T follicular helper cell (primary cell): ENCODE measurements around the gene GOLGA8B.
"Not testable (repeated sequence)": the region's sequence is repeated elsewhere in the genome, so short reads cannot be mapped to it uniquely, and the experiment has no call there.

ENCODE experiments used
- DNase-seq: peaks from one replicate; pipeline ENCODE4 v3.0.0-alpha.2; 2020; ENCODE audit warnings: low read depth

GOLGA8B gene

DNA sequence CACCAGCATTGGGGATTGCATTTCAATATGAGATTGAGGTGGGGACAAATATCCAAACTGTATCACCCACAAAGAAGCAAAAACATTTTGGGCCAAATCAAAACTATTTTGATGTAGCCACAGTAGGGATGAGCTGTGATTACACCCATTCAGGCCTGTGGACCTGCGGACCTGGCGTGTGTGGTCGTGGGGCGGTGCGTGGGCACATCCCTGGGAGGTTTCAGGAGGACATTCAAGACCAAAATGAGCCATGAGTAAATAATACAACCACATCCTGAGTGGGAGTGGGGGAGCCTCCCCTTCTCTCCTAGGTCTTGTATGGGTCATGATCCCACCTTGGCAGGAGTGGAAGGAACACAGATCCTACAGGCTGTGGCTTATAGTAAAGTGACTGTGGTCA lies 23.7 kb downstream of the GOLGA8B start:
- DNase-seq, result not testable (repeated sequence)

DNA sequence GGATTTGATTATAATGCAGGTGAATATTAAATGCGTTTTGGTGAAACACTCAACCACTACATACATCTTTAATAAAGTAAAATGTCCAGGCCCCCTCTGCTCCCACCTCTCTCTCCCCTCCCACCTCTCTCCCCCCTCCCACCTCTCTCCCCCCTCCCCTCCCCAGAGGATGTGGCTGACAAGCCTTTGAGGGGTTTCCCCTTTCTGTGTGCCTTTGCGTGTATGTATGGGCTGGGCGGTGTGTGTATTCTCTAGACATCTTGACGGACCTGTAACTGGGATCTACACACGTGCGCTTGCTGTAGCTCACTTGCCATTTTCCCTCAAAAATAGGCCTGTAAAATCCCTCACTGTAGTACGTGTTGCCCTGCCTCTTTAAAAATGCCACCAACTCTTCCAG lies 28.3 kb downstream of the GOLGA8B start:
- DNase-seq, result not testable (repeated sequence)

DNA sequence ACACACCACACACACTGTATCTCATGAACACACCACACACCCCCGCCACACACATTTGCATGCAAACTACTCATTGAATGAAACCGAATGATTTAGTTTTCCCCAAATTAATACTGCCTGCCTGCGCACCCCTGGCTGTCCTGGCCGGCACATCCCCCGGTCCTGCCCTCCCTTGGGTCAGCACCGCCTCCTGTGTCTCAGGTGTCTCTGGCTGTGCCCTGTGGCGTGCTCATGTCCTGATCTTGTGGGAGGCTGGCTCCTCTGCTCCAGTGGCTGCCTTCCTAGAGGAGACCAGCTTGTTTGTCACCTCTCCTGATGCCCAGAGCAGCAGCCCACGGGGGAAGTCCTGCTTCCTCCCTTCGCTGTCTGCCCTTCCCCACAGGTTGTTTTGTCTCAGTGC lies 28.7 kb downstream of the GOLGA8B start:
- DNase-seq, result not testable (repeated sequence)

DNA sequence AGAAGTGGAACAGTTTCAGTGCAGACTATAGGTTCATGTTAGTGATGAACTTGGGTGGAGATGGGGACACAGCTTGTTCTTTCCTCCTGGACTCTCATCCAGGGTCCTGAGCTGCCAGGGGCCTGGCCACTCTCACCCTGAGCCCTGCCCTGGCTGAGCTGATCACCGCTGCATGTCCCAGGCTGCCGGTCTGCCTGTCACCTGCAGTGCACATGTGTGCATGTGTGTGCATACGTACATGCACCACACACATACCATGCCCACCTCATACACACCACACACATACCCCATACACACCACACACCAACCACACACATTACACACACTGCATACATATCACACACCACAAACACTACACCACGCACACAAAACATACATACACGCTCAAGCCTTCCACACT lies 29.3 kb downstream of the GOLGA8B start:
- not testable (repeated sequence) for DNase-seq

DNA sequence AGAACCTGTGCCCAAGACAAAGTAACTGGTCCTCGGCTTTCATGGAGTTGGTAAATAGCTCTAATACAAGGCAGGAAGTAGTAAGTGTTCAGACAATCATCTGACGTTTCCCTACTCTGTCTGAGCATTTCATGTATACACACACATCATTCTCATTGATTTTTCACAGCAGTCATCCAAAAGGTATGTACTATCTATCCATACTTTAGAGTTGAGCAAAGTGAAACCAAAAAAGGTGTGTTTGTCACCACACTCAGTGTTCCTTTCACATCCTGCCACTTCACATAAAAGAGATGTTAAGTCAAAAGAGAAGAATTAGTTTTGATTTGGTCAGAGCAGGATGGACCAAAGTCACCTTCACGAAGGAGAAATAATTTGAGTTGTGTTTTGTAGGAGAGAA lies 33.3 kb downstream of the GOLGA8B start:
- not testable (repeated sequence) for DNase-seq

DNA sequence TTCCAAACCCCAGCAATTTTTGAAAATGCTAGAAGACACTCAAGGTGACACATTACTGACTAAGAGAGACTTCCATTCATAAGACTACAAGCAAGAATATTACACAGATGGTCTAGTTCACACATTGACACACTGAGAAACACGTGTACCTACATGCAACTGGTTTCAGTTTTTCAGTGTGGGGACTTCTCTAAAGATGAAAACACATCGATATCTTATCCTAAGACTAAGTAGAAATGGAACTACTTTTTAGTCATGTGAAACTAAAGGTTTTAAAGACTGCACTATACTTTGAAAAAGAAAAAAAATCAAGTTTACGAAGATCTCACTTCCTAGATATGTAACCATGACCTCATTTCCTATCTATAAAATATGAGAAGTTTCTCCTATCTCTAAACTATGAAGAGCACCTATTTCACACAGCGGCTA lies 34.1 kb downstream of the GOLGA8B start:
- DNase-seq, result not testable (repeated sequence)

DNA sequence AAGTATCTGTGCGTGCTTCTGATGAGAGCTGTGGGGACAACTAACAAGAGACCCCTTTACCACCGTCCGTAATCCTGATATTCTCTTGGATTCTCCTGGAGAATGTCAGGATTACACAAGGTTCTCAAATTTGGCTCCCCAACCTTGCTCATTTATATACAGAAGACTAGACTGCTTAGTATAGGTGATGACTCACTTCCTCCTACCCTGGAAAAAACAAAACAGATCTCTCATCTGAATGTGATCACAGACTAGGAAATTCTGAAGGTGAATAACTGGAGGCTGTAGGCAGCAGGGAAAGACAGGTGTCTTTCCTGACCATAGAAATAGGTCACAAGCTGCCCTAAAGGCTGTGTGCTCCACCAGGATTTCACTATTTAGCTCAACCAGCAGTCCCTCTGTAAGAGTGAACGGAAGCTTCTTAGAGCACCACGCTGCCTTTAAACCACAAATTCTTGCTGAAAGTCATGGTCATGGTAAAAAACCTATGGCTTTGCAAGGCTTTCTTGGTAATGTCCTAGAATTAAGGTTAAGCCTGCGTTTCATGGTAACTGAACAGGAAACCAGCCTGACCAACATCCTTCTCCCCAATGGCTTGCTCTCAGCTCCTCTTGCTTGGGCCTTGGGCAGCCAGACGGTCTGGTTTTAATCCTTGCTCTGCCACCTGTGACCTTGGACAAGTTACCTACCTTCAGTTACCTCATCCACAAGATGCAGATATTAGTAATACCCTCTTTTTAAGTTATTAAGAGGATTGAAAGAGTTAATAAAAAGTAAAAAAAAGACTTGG lies 39.4 kb downstream of the GOLGA8B start:
- not testable (repeated sequence) for DNase-seq

DNA sequence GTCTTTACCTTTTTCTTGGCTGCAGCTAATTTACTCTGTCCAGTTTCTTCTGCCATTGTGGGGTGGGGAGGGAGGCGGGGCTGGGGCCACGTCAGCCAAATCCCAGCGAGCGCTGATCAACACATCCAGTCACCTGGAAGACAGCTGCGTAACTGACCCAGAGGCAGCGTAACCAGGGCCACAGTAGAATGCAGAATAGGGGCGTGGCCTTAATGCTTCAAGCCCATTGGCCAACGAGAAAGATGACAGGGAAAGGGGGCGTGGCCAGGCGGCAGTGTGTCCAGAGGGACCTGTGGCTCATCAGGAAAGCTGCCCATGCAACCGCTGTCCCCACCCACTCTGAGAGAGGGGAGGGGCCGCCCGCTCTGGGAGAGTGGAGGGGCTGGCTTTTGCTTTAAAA lies 47.6 kb downstream of the GOLGA8B start:
- not testable (repeated sequence) for DNase-seq
